ENCODE results near the gene PXMP4. TPM values are rescaled to one million over a fixed set of nuclear protein-coding genes. Genes with fewer than 3 reads are reported as not detected.

Gene PXMP4
- total and polyA plus RNA-seq, 9 of the 15 experiments (the other 6 are each of a cell fraction or from before 2014, with no cell fraction given) = 4.8 to 29.1 (median 6.8) TPM

- Histone ChIP-seq H3K4me3 (peak overlapping the region; percentile 49), H4K20me1 (replicated peaks; ENCODE audit: control insufficient read depth, insufficient read depth, low read length) (no peaks in the 10 kb centered on the region), H3K79me2 (ENCODE audit: control insufficient read depth, insufficient read depth, low read length) (no peaks in the 10 kb centered on the region), H3K27me3 (ENCODE audit: control insufficient read depth in 2 of 2, insufficient read depth in 2 of 2, low read length in 2 of 2) (no peaks in the 10 kb centered on the region), H3K4me2 (ENCODE audit: insufficient read depth, low read length) (peak overlapping the region; percentile 89), H2AFZ (ENCODE audit: low read depth, low read length) (peak overlapping the region; percentile 98), H3K4me1 (replicated peaks in 1 of 2; ENCODE audit: control insufficient read depth in 2 of 2, insufficient read depth in 2 of 2, low read length in 2 of 2) (peaks cover 20 to 33% of the 10 kb centered on the region in 2 experiments), H3K9me1 (ENCODE audit: control insufficient read depth, insufficient read depth, low read length) (no peaks in the 10 kb centered on the region), H3K9me3 (replicated peaks; ENCODE audit: control insufficient read depth, insufficient read depth, low read depth, low read length) (no peaks in the 10 kb centered on the region), H3K27ac (ENCODE audit: extremely low read depth, low read depth, low read length) (peak overlapping the region; percentile 69; the same call in 2 of the 3 replicates), H3K9ac (ENCODE audit: insufficient read depth in 1 of 2, low read depth in 2 of 2, low read length in 2 of 2) (peak overlapping the region; percentile 43 to 96), H3K36me3 (ENCODE audit: control insufficient read depth, insufficient read depth, low read length) (no peaks in the 10 kb centered on the region)
- ATAC-seq (no peak), DNase-seq (ENCODE audit: extremely low read depth in 1 of 4, low spot score in 3 of 4) (no peak), FAIRE-seq (no peak)
- CTCF ChIA-PET (ENCODE audit: low intra/inter-chr PET ratio) = interaction anchor here (0.5 kb wide), 1 partner anchor 32 kb away, joined by 3 read pairs; no protein-coding TSS in a partner anchor
- intact Hi-C loops (cut with micrococcal nuclease) = loop anchor here (5.0 kb wide), 2 partner anchors 44 to 81 kb away; partner anchors contain the start of genes CHMP4B and E2F1
- POLR2A ChIA-PET = interaction anchor here (1.4 to 2.1 kb wide), 2 partner anchors 11 kb away, joined by 4 to 6 read pairs; partner anchors contain the start of gene PXMP4
- in situ Hi-C loops (cut with MboI) = loop anchor here (5.0 kb wide), 1 partner anchor 269 kb away; no protein-coding TSS in a partner anchor
- 78% methylated on average over 17 of the region's 18 CpGs for WGBS (ENCODE audit: insufficient coverage, low coverage, missing lambda C conversion rate)
- no TSS peak for BruUV-seq (replicated peaks)
- no peak for TF ChIP-seq LARP7 (IDR thresholded peaks at IDR 0.05)
- 0 out of 2 replicates have a peak, but pooled peaks have one; percentile 18 for TF ChIP-seq MIER1 (IDR thresholded peaks at IDR 0.05; ENCODE audit: low read depth)
- TF ChIP-seq TOE1 (IDR thresholded peaks at IDR 0.05; ENCODE audit: borderline replicate concordance) = peak; percentile 23; the same call in 1 of the 2 replicates
- no peak for TF ChIP-seq TOE1 (CRISPR knock-in tag; IDR thresholded peaks at IDR 0.05; ENCODE audit: borderline replicate concordance, low read depth)
- TF ChIP-seq, protein P1, sequence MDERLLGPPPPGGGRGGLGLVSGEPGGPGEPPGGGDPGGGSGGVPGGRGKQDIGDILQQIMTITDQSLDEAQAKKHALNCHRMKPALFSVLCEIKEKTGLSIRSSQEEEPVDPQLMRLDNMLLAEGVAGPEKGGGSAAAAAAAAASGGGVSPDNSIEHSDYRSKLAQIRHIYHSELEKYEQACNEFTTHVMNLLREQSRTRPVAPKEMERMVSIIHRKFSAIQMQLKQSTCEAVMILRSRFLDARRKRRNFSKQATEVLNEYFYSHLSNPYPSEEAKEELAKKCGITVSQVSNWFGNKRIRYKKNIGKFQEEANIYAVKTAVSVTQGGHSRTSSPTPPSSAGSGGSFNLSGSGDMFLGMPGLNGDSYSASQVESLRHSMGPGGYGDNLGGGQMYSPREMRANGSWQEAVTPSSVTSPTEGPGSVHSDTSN (CRISPR knock-in tag; IDR thresholded peaks at IDR 0.05; ENCODE audit: low read depth) = no peak
- TF ChIP-seq, protein P1 (tag; conservative IDR thresholded peaks at IDR 0.05; ENCODE audit: low read depth) = no peak
- peak; percentile 53; the same call in 1 of the 2 replicates for TF ChIP-seq ZNF121 (CRISPR knock-in tag; conservative IDR thresholded peaks at IDR 0.05)
- TF ChIP-seq TBP (optimal IDR thresholded peaks at IDR 0.05; ENCODE audit: low read depth, low read length) = no peak
- TF ChIP-seq, protein P2, sequence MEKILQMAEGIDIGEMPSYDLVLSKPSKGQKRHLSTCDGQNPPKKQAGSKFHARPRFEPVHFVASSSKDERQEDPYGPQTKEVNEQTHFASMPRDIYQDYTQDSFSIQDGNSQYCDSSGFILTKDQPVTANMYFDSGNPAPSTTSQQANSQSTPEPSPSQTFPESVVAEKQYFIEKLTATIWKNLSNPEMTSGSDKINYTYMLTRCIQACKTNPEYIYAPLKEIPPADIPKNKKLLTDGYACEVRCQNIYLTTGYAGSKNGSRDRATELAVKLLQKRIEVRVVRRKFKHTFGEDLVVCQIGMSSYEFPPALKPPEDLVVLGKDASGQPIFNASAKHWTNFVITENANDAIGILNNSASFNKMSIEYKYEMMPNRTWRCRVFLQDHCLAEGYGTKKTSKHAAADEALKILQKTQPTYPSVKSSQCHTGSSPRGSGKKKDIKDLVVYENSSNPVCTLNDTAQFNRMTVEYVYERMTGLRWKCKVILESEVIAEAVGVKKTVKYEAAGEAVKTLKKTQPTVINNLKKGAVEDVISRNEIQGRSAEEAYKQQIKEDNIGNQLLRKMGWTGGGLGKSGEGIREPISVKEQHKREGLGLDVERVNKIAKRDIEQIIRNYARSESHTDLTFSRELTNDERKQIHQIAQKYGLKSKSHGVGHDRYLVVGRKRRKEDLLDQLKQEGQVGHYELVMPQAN (IDR thresholded peaks at IDR 0.05; ENCODE audit: borderline replicate concordance) = 0 out of 2 replicates have a peak, but pooled peaks have one; percentile 35
- no peak for TF ChIP-seq RNF219 (CRISPR knock-in tag; IDR thresholded peaks at IDR 0.05)
- no peak for TF ChIP-seq HMGN3 (IDR thresholded peaks at IDR 0.05; ENCODE audit: borderline replicate concordance, extremely low read depth, insufficient read length, low read depth, low read length)
- TF ChIP-seq MTA1 (IDR thresholded peaks at IDR 0.05; ENCODE audit: borderline replicate concordance) = 0 out of 2 replicates have a peak, but pooled peaks have one; percentile 15
- TF ChIP-seq FOXK1 (CRISPR knock-in tag; IDR thresholded peaks at IDR 0.05; ENCODE audit: borderline replicate concordance) = 0 out of 2 replicates have a peak, but pooled peaks have one; percentile 41
Observed at GRCh38 chr20:33730946-33731692, 11.0 kb upstream of the PXMP4 start.
